SK-N-MC (cell line): ENCODE data around the gene ERP44.
"Not testable (repeated sequence)": the region's sequence is repeated elsewhere in the genome, so short reads cannot be mapped to it uniquely, and the experiment has no call there.

ENCODE experiments used
- DNase-seq: peaks from one replicate; pipeline ENCODE4 v3.0.0-alpha.2; 2011; ENCODE audit warnings: low read depth, low spot score
- H3K27ac ChIP-seq: fragments of 200-600 bp; sonication (generic); 2 replicates; pipeline ENCODE4 v1.5.1; 2016; ENCODE audit warnings: mixed run types
- H3K36me3 ChIP-seq: fragments of 200-600 bp; sonication (generic); 2 replicates; pipeline ENCODE4 v1.6.1; 2017; ENCODE audit warnings: antibody characterized with exemption, low read length, mixed read lengths; ENCODE audit not compliant: insufficient read depth
- H3K4me3 ChIP-seq: fragments of 200-600 bp; sonication (generic); 2 replicates; pipeline ENCODE4 v1.5.1; 2016
- H3K9ac ChIP-seq: fragments of 200-600 bp; sonication (generic); 2 replicates; pipeline ENCODE4 v1.8.0; 2017; ENCODE audit warnings: mixed run types, mixed read lengths; ENCODE audit not compliant: insufficient read length
- H3K9me3 ChIP-seq: fragments of 200-600 bp; sonication (generic); 2 replicates; pipeline ENCODE4 v1.6.1; 2017; ENCODE audit warnings: low read depth, mild to moderate bottlenecking, antibody characterized with exemption, low read length, moderate library complexity, mixed read lengths
- EZH2 ChIP-seq: fragments of 200-600 bp; sonication (generic); IDR thresholded peaks from one replicate; pipeline ENCODE4 v1.6.1; 2017; ENCODE audit warnings: antibody characterized with exemption
- FOXP2 ChIP-seq: optimal IDR thresholded peaks from 2 replicates; pipeline ENCODE3; 2011; ENCODE audit warnings: mild to moderate bottlenecking, moderate library complexity; ENCODE audit not compliant: insufficient read depth; ENCODE audit errors: extremely low read length, control extremely low read depth
- POLR2AphosphoS5 ChIP-seq: IDR thresholded peaks from 2 replicates; pipeline ENCODE4 v1.6.1; 2012; ENCODE audit warnings: mild to moderate bottlenecking, low read depth, low read length, borderline replicate concordance

ERP44 gene

DNA sequence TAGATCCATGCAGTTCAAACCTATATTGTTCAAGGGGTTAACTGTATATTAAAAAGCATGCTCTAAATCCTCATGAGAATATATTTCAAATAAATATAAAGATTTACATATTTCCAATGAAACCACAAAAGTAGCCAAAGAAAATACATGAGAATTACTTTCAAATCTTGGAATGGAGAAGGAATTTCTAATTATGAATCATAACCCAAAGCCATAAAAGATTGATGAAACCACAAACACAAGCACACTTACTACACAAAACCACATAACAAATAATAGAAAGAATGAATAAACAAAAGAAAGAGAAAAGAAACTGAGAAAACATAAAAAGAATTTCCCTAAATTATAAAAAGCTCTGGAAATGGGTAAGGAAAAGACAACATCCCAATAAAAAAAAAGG is 16.0 kb downstream of the ERP44 start:
- TF ChIP-seq POLR2AphosphoS5 = no peak
- no peak for TF ChIP-seq EZH2
- no peak for TF ChIP-seq FOXP2
- H3K9ac ChIP-seq = no peak overlapping the region
- DNase-seq = no peak
- no peak overlapping the region for H3K27ac ChIP-seq
- no peaks in the 10 kb centered on the region for H3K36me3 ChIP-seq
- H3K4me3 ChIP-seq = peak overlapping the region; percentile 4; the same call in 1 of the 2 replicates
- H3K9me3 ChIP-seq = no peaks in the 10 kb centered on the region

- H3K9ac ChIP-seq, DNase-seq, H3K9me3 ChIP-seq, H3K27ac ChIP-seq, H3K36me3 ChIP-seq, H3K4me3 ChIP-seq: not testable (repeated sequence)
Measured at GRCh38 chr9:100076256-100076655, 22.5 kb downstream of the ERP44 start.

DNA sequence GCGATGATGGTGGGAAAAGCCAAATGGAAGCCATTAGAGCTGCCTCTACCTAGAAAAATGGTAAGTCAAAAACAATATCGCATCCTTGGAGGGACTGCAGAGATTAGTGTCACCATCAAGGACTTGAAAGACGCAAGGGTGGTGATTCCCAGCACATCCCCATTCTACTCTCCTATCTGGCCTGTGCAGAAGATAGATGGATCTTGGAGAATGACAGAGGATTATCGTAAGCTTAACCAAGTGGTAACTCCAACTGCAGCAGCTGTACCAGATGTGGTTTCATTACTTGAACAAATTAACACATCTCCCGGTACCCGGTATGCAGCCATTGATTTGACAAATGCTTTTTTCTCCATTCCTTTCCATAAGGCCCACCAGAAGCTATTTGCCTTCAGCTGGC is 23.8 kb downstream of the ERP44 start:
- H3K4me3 ChIP-seq = no peak overlapping the region
- H3K36me3 ChIP-seq = no peaks in the 10 kb centered on the region
- DNase-seq = no peak
- H3K27ac ChIP-seq = no peak overlapping the region
- no peak overlapping the region for H3K9ac ChIP-seq
- no peaks in the 10 kb centered on the region for H3K9me3 ChIP-seq
- TF ChIP-seq FOXP2 = no peak
- no peak for TF ChIP-seq EZH2
- no peak for TF ChIP-seq POLR2AphosphoS5

- TF ChIP-seq POLR2AphosphoS5 (no peak), FOXP2 (no peak), EZH2 (no peak)
- Histone ChIP-seq H3K36me3 (no peaks in the 10 kb centered on the region), H3K27ac (no peak overlapping the region), H3K9me3 (no peaks in the 10 kb centered on the region), H3K4me3 (no peak overlapping the region), H3K9ac (no peak overlapping the region)
- no peak for DNase-seq
Measured at GRCh38 chr9:100074093-100074492, 24.7 kb downstream of the ERP44 start.

GRCh38 chr9:100072805-100073204 is 26.0 kb downstream of the ERP44 start:
- Histone ChIP-seq H3K4me3 (no peak overlapping the region), H3K27ac (no peak overlapping the region), H3K9me3 (no peaks in the 10 kb centered on the region), H3K36me3 (no peaks in the 10 kb centered on the region), H3K9ac (no peak overlapping the region)
- DNase-seq = no peak
- TF ChIP-seq EZH2 (no peak), POLR2AphosphoS5 (no peak), FOXP2 (no peak)

DNA sequence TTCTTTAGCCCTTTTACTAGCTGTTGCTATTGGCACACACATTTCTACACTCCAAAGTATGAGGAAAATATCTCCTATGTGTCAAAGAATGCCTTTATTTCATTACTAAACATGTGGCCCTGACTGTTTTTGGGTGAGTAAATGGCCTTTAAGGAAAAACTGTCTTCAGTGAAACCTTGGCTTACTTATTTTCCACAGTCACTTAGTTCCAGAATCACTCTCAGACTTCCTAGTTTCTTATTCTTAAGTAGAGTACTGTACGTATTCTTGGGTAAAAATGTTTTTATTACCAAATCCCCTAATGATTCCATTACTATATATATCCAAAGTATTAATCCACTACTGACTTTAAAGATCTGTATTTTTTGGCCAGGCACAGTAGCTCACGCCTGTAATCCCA is 27.5 kb downstream of the ERP44 start:
- no peak for DNase-seq
- no peak overlapping the region for H3K4me3 ChIP-seq
- no peaks in the 10 kb centered on the region for H3K36me3 ChIP-seq
- no peak overlapping the region for H3K27ac ChIP-seq
- TF ChIP-seq POLR2AphosphoS5 (no peak), FOXP2 (no peak)
- H3K9ac ChIP-seq = no peak overlapping the region
- no peaks in the 10 kb centered on the region for H3K9me3 ChIP-seq

GRCh38 chr9:100070104-100071041 is 28.4 kb downstream of the ERP44 start:
- Histone ChIP-seq H3K9ac (no peak overlapping the region), H3K4me3 (no peak overlapping the region), H3K9me3 (no peaks in the 10 kb centered on the region), H3K27ac (peak overlapping the region; percentile 23; the same call in 1 of the 2 replicates), H3K36me3 (no peaks in the 10 kb centered on the region)
- TF ChIP-seq FOXP2 = no peak
- no peak for TF ChIP-seq POLR2AphosphoS5
- TF ChIP-seq EZH2 = no peak
- no peak for DNase-seq

GRCh38 chr9:100069068-100069467 is 29.7 kb downstream of the ERP44 start:
- H3K36me3 ChIP-seq, DNase-seq, H3K4me3 ChIP-seq, H3K9me3 ChIP-seq, H3K27ac ChIP-seq, H3K9ac ChIP-seq: not testable (repeated sequence)

GRCh38 chr9:100067990-100068389 is 30.8 kb downstream of the ERP44 start:
- not testable (repeated sequence) for H3K9me3 ChIP-seq, H3K4me3 ChIP-seq, H3K36me3 ChIP-seq, DNase-seq, H3K9ac ChIP-seq, H3K27ac ChIP-seq
